Neural cell (in vitro differentiated cells): ENCODE data around the gene CMPK2. TPM values are rescaled to one million over a fixed set of nuclear protein-coding genes. Genes with fewer than 3 reads are reported as not detected.

Experiments used
- H2AFZ ChIP-seq: fragments of 200-600, 300-800 bp; sonication (generic), shearing (Covaris generic); 2 replicates; pipeline ENCODE4 v1.6.0; 2014; ENCODE audit warnings: low read depth, mild to moderate bottlenecking, antibody characterized with exemption, low read length, moderate library complexity
- H3F3A ChIP-seq: fragments of 200-600 bp; shearing (Covaris generic); 2 replicates; pipeline ENCODE4 v1.6.1; 2016; ENCODE audit warnings: mild to moderate bottlenecking, moderate library complexity, mixed read lengths, antibody characterized with exemption, low read length; ENCODE audit not compliant: insufficient read depth, poor library complexity, severe bottlenecking
- H3K27ac ChIP-seq: fragments of 200-600, 300-800 bp; sonication (generic), shearing (Covaris generic); 2 replicates; pipeline ENCODE4 v1.5.1; 2014; ENCODE audit warnings: mild to moderate bottlenecking, low read length, moderate library complexity
- H3K27me3 ChIP-seq: fragments of 300-800, 200-600 bp; sonication (generic), shearing (Covaris generic); 2 replicates; pipeline ENCODE4 v1.6.0; 2014; ENCODE audit warnings: mild to moderate bottlenecking, low read depth, low read length, moderate library complexity; ENCODE audit not compliant: insufficient read depth
- H3K36me3 ChIP-seq: fragments of 300-800, 200-600 bp; sonication (generic), shearing (Covaris generic); 2 replicates; pipeline ENCODE4 v1.5.1; 2014; ENCODE audit warnings: mild to moderate bottlenecking, antibody characterized with exemption, low read length, moderate library complexity; ENCODE audit not compliant: insufficient read depth
- H3K4me2 ChIP-seq: fragments of 300-800, 200-600 bp; sonication (generic), shearing (Covaris generic); 2 replicates; pipeline ENCODE4 v1.6.0; 2014; ENCODE audit warnings: mild to moderate bottlenecking, low read length
- H3K4me3 ChIP-seq: fragments of 300-800, 200-600 bp; sonication (generic), shearing (Covaris generic); 2 replicates; pipeline ENCODE4 v1.5.1; 2014; ENCODE audit warnings: mild to moderate bottlenecking, low read length, moderate library complexity
- H3K79me2 ChIP-seq: fragments of 200-600 bp; shearing (Covaris generic); replicated peaks from 2 replicates; pipeline ENCODE4 v1.6.0; 2014; ENCODE audit warnings: mild to moderate bottlenecking, low read length, moderate library complexity; ENCODE audit not compliant: insufficient read depth
- H3K9ac ChIP-seq: fragments of 300-800, 200-600 bp; sonication (generic), shearing (Covaris generic); 2 replicates; pipeline ENCODE4 v1.6.1; 2016; ENCODE audit warnings: mild to moderate bottlenecking, low read length, mixed read lengths
- H3K9me2 ChIP-seq: fragments of 200-600 bp; shearing (Covaris generic); 2 replicates; pipeline ENCODE4 v1.6.1; 2016; ENCODE audit warnings: mild to moderate bottlenecking, low read length, mixed read lengths; ENCODE audit not compliant: insufficient read depth
- H3K9me3 ChIP-seq: fragments of 200-600, 300-800 bp; sonication (generic), shearing (Covaris generic); 2 replicates; pipeline ENCODE4 v1.6.1; 2016; ENCODE audit warnings: mild to moderate bottlenecking, mixed run types, low read length, moderate library complexity, mixed read lengths
- H4K20me1 ChIP-seq: fragments of 200-600 bp; shearing (Covaris generic); 2 replicates; pipeline ENCODE4 v1.6.1; 2016; ENCODE audit warnings: mild to moderate bottlenecking, mixed run types; ENCODE audit not compliant: insufficient read depth
- CTCF ChIP-seq: fragments of 450-650 bp; IDR thresholded peaks from 2 replicates; pipeline ENCODE4 v1.5.1; 2014; ENCODE audit warnings: antibody characterized with exemption, mild to moderate bottlenecking, moderate library complexity; ENCODE audit not compliant: poor library complexity, severe bottlenecking
- EP300 ChIP-seq: fragments of 450-650 bp; conservative IDR thresholded peaks from 2 replicates; pipeline ENCODE4 v1.6.1; 2014; ENCODE audit warnings: antibody characterized with exemption, mild to moderate bottlenecking, moderate library complexity; ENCODE audit not compliant: poor library complexity, severe bottlenecking
- EZH2 ChIP-seq: fragments of 200-600, 300-800 bp; shearing (Covaris generic), sonication (generic); IDR thresholded peaks from 2 replicates; pipeline ENCODE4 v1.6.1; 2014; ENCODE audit warnings: antibody characterized with exemption, low read length, borderline replicate concordance, mild to moderate bottlenecking; ENCODE audit not compliant: insufficient read depth, poor library complexity, severe bottlenecking
- MXI1 ChIP-seq: fragments of 450-650 bp; conservative IDR thresholded peaks from 2 replicates; pipeline ENCODE4 v1.6.1; 2014; ENCODE audit warnings: antibody characterized with exemption, mild to moderate bottlenecking; ENCODE audit not compliant: poor library complexity, severe bottlenecking
- POLR2AphosphoS5 ChIP-seq: IDR thresholded peaks from 2 replicates; pipeline ENCODE4 v1.6.1; 2012
- RAD21 ChIP-seq: fragments of 450-650 bp; conservative IDR thresholded peaks from 2 replicates; pipeline ENCODE4 v1.6.1; 2014; ENCODE audit warnings: antibody characterized with exemption, mild to moderate bottlenecking, moderate library complexity
- REST ChIP-seq: IDR thresholded peaks from 2 replicates; pipeline ENCODE4 v1.6.1; 2012; ENCODE audit warnings: borderline replicate concordance
- SMC3 ChIP-seq: fragments of 450-650 bp; conservative IDR thresholded peaks from 2 replicates; pipeline ENCODE4 v1.6.1; 2014; ENCODE audit warnings: antibody characterized with exemption, mild to moderate bottlenecking, moderate library complexity; ENCODE audit not compliant: poor library complexity
- TAF1 ChIP-seq: IDR thresholded peaks from 2 replicates; pipeline ENCODE4 v1.6.1; 2012; ENCODE audit warnings: low read depth
- polyA plus RNA-seq: library from polyadenylated mRNA; depleted of rRNA; stranded (reverse); fragments of >200 nt; gene quantifications from 2 replicates; pipeline ENCODE4 v1.2.3, GENCODE V29; 2014

CMPK2 gene
- polyA plus RNA-seq, 1 donor from 2014 or later: 6.5 TPM

GRCh38 chr2:6814869-6815268, 50.8 kb downstream of the CMPK2 start:
- H3K79me2 ChIP-seq: no peaks in the 10 kb centered on the region
- no peak overlapping the region for H3K27ac ChIP-seq
- H3K4me3 ChIP-seq: no peak overlapping the region
- no peaks in the 10 kb centered on the region for H4K20me1 ChIP-seq
- no peak overlapping the region for H3K4me2 ChIP-seq
- H3K9me2 ChIP-seq: no peaks in the 10 kb centered on the region
- no peaks in the 10 kb centered on the region for H3K36me3 ChIP-seq
- TF ChIP-seq REST (no peak), TAF1 (no peak), RAD21 (no peak), SMC3 (no peak), CTCF (no peak), MXI1 (no peak), EZH2 (no peak), EP300 (no peak), POLR2AphosphoS5 (no peak)
- no peaks in the 10 kb centered on the region for H3F3A ChIP-seq
- no peak overlapping the region for H2AFZ ChIP-seq
- no peak overlapping the region for H3K9ac ChIP-seq
- no peaks in the 10 kb centered on the region for H3K27me3 ChIP-seq
- H3K9me3 ChIP-seq: no peaks in the 10 kb centered on the region

DNA sequence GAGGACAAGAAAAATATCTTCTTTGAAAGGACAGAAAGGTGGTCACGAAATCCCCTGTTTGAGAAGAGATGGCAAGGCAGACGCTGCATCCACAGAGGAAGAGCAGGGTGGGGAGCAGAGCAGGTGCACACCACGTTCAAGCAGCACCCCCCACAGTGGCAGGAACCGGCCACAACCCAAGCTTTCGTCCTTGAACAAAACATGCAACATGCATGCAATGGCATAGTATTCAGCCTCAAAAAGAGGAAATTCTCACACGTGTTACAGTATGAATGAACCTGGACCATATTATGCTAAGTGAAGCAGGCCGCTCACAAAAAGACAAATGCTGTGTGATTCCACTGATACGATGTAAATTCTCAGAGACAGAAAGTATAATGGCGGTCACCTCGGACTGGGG, 51.4 kb downstream of the CMPK2 start:
- TF ChIP-seq POLR2AphosphoS5: no peak
- TF ChIP-seq SMC3: no peak
- no peak for TF ChIP-seq REST
- no peak for TF ChIP-seq CTCF
- TF ChIP-seq RAD21: no peak
- no peak for TF ChIP-seq EZH2
- Histone ChIP-seq H3K9me3 (no peaks in the 10 kb centered on the region), H3K79me2 (no peaks in the 10 kb centered on the region), H3F3A (no peaks in the 10 kb centered on the region), H2AFZ (no peak overlapping the region), H3K4me3 (no peak overlapping the region), H3K27me3 (no peaks in the 10 kb centered on the region), H3K9me2 (no peaks in the 10 kb centered on the region), H3K27ac (no peak overlapping the region), H3K4me2 (no peak overlapping the region), H4K20me1 (no peaks in the 10 kb centered on the region), H3K36me3 (no peaks in the 10 kb centered on the region), H3K9ac (no peak overlapping the region)
